ENCODE results near the gene ZNF532.

GRCh38 chr18:58881477-58881876, 16.8 kb downstream of the ZNF532 start:
- TF ChIP-seq, protein P1, sequence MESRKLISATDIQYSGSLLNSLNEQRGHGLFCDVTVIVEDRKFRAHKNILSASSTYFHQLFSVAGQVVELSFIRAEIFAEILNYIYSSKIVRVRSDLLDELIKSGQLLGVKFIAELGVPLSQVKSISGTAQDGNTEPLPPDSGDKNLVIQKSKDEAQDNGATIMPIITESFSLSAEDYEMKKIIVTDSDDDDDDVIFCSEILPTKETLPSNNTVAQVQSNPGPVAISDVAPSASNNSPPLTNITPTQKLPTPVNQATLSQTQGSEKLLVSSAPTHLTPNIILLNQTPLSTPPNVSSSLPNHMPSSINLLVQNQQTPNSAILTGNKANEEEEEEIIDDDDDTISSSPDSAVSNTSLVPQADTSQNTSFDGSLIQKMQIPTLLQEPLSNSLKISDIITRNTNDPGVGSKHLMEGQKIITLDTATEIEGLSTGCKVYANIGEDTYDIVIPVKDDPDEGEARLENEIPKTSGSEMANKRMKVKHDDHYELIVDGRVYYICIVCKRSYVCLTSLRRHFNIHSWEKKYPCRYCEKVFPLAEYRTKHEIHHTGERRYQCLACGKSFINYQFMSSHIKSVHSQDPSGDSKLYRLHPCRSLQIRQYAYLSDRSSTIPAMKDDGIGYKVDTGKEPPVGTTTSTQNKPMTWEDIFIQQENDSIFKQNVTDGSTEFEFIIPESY (CRISPR knock-in tag; IDR thresholded peaks at IDR 0.05) = no peak
- TF ChIP-seq KDM1A (CRISPR knock-in tag; IDR thresholded peaks at IDR 0.05) (no peak), KAT2B (IDR thresholded peaks at IDR 0.05; ENCODE audit: borderline replicate concordance, low read depth, low read length) (no peak), SATB2 (CRISPR knock-in tag; IDR thresholded peaks at IDR 0.05) (no peak), SIN3A (IDR thresholded peaks at IDR 0.05; ENCODE audit: borderline replicate concordance, low read depth, low read length) (no peak), ADNP (CRISPR knock-in tag; IDR thresholded peaks at IDR 0.05) (no peak), JUN (CRISPR knock-in tag; IDR thresholded peaks at IDR 0.05) (no peak)
- TF ChIP-seq, protein P2, sequence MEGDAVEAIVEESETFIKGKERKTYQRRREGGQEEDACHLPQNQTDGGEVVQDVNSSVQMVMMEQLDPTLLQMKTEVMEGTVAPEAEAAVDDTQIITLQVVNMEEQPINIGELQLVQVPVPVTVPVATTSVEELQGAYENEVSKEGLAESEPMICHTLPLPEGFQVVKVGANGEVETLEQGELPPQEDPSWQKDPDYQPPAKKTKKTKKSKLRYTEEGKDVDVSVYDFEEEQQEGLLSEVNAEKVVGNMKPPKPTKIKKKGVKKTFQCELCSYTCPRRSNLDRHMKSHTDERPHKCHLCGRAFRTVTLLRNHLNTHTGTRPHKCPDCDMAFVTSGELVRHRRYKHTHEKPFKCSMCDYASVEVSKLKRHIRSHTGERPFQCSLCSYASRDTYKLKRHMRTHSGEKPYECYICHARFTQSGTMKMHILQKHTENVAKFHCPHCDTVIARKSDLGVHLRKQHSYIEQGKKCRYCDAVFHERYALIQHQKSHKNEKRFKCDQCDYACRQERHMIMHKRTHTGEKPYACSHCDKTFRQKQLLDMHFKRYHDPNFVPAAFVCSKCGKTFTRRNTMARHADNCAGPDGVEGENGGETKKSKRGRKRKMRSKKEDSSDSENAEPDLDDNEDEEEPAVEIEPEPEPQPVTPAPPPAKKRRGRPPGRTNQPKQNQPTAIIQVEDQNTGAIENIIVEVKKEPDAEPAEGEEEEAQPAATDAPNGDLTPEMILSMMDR (CRISPR knock-in tag; IDR thresholded peaks at IDR 0.05) = no peak
